Fibroblast of lung (primary cell): ENCODE results near the gene CCNG2. TPM values are rescaled to one million over a fixed set of nuclear protein-coding genes. Genes with fewer than 3 reads are reported as not detected.

Source experiments
- DNase-seq, 2 donors: peaks; one replicate each; pipeline versions ENCODE4 v3.0.0 to v3.0.0-alpha.2; 2010; ENCODE audit warnings: low read depth in 2 of 2
- H2AFZ ChIP-seq: 2 replicates; pipeline ENCODE4 v1.5.1; 2012; ENCODE audit warnings: low read length, control low read depth, inconsistent platforms
- H3K27ac ChIP-seq: 2 replicates; pipeline ENCODE4 v1.5.1; 2011; ENCODE audit warnings: low read length, control low read depth; ENCODE audit not compliant: insufficient read depth
- H3K27me3 ChIP-seq: 2 replicates; pipeline ENCODE4 v1.5.1; 2011; ENCODE audit warnings: mild to moderate bottlenecking, low read length; ENCODE audit not compliant: control insufficient read depth, insufficient read depth
- H3K36me3 ChIP-seq: 2 replicates; pipeline ENCODE4 v1.5.1; 2011; ENCODE audit warnings: low read length; ENCODE audit not compliant: control insufficient read depth, insufficient read depth
- H3K4me1 ChIP-seq: 2 replicates; pipeline ENCODE4 v1.5.1; 2011; ENCODE audit warnings: low read length; ENCODE audit not compliant: control insufficient read depth, insufficient read depth; ENCODE audit errors: extremely low read depth
- H3K4me2 ChIP-seq: 2 replicates; pipeline ENCODE4 v1.5.1; 2011; ENCODE audit warnings: low read length, control low read depth; ENCODE audit not compliant: insufficient read depth; ENCODE audit errors: extremely low read depth
- H3K4me3 ChIP-seq, 4 experiments: fragments of 200-600 bp in 1 of 4; sonication (generic) in 1 of 4; replicated peaks in 1 of 4; 2 replicates each; pipeline ENCODE4 v1.5.1; 2011 to 2016; ENCODE audit warnings: low read length in 4 of 4, low read depth in 3 of 4, mild to moderate bottlenecking in 3 of 4, control low read depth in 2 of 4, inconsistent platforms in 1 of 4, mixed read lengths in 1 of 4; ENCODE audit not compliant: insufficient read depth in 1 of 4; ENCODE audit errors: control extremely low read depth in 1 of 4
- H3K79me2 ChIP-seq: 2 replicates; pipeline ENCODE4 v1.5.1; 2012; ENCODE audit warnings: mild to moderate bottlenecking, low read length, inconsistent platforms; ENCODE audit not compliant: control insufficient read depth, insufficient read depth
- H3K9ac ChIP-seq: 2 replicates; pipeline ENCODE4 v1.5.1; 2011; ENCODE audit warnings: mild to moderate bottlenecking, low read length, control low read depth; ENCODE audit not compliant: insufficient read depth
- H3K9me3 ChIP-seq: 2 replicates; pipeline ENCODE4 v1.5.1; 2012; ENCODE audit warnings: low read depth, low read length; ENCODE audit not compliant: control insufficient read depth, insufficient read depth
- H4K20me1 ChIP-seq: 2 replicates; pipeline ENCODE4 v1.5.1; 2011; ENCODE audit warnings: low read length; ENCODE audit not compliant: control insufficient read depth, insufficient read depth; ENCODE audit errors: extremely low read depth
- CTCF ChIP-seq, 2 donors: IDR thresholded peaks in 1 of 2; conservative IDR thresholded peaks in 1 of 2; 1 replicate in 1 of 2; 2 replicates in 1 of 2; pipeline ENCODE4 v1.5.1; 2011 to 2012; ENCODE audit warnings: low read length in 2 of 2, control low read depth in 1 of 2, inconsistent platforms in 1 of 2, low read depth in 1 of 2, mild to moderate bottlenecking in 1 of 2
- EZH2 ChIP-seq: IDR thresholded peaks from 2 replicates; pipeline ENCODE4 v1.5.1; 2012; ENCODE audit warnings: low read length, control low read depth, mild to moderate bottlenecking; ENCODE audit errors: missing control alignments
- polyA plus RNA-seq, 2 donors: library from polyadenylated mRNA; depleted of rRNA in 1 of 2; stranded (reverse) in 1 of 2; unstranded in 1 of 2; fragments of >200 nt; gene quantifications; 2 replicates each; pipeline ENCODE4 v1.2.1, GENCODE V29; 2011 to 2012; ENCODE audit warnings: missing spikeins in 1 of 2
- total RNA-seq: library from RNA; depleted of rRNA; stranded (reverse); fragments of >200 nt; gene quantifications from 2 replicates; pipeline ENCODE4 v1.2.1, GENCODE V29; 2014

The CCNG2 gene
- total and polyA plus RNA-seq, 2 donors (not counting 1 experiment from before 2014, with no cell fraction given) = 20.1 to 30.3 TPM

DNA sequence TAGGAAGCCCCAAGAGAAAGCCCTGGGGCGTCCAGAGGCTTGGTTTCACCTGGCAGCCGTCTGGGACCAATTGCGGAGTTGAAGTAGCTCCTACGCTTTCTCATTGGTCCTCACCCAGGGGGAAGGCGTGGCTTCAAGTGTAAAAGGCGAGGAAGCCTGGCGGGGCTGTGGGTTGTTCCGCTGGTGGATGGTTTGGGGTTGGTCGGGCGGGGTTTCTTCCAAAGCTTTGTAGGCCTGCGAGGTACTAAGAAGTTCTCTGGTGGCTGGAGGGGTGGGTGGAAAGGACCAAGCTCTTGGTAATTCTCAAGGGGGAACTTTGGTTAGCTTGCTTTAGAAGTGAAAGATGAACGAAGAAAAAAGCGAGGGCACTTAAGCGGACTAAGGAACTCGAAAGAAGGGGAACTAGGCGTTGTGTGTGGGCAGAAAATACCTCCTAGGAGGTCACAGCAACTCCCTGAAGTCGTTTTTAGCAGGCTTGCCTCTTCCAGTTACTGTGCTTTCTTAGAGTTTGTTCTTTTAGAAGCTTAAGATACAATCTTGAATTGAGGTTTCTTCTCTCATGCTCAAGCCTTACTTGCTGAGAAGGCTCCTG, 36.6 kb downstream of the CCNG2 start:
- H3K4me2 ChIP-seq = no peak overlapping the region
- no peaks in the 10 kb centered on the region for H3K79me2 ChIP-seq
- H3K9ac ChIP-seq = no peak overlapping the region
- no peak overlapping the region for H3K27ac ChIP-seq
- no peaks in the 10 kb centered on the region for H3K36me3 ChIP-seq
- no peak for DNase-seq
- no peak for TF ChIP-seq CTCF (conservative IDR thresholded peaks at IDR 0.05 in 1 of 2, IDR thresholded peaks at IDR 0.05 in 1 of 2; ENCODE audit: low read depth in 1 of 2, low read length in 2 of 2)
- TF ChIP-seq EZH2 = no peak
- no peaks in the 10 kb centered on the region for H3K4me1 ChIP-seq
- no peak overlapping the region for H3K4me3 ChIP-seq
- H3K9me3 ChIP-seq = no peaks in the 10 kb centered on the region
- H4K20me1 ChIP-seq = no peaks in the 10 kb centered on the region
- H3K27me3 ChIP-seq = peaks cover 5% of the 10 kb centered on the region
- no peak overlapping the region for H2AFZ ChIP-seq

GRCh38 chr4:77194366-77194765, 37.4 kb downstream of the CCNG2 start:
- Histone ChIP-seq H3K36me3 (no peaks in the 10 kb centered on the region), H3K27me3 (peaks cover 5% of the 10 kb centered on the region), H3K4me1 (no peaks in the 10 kb centered on the region), H3K4me3 (no peak overlapping the region), H3K79me2 (no peaks in the 10 kb centered on the region), H2AFZ (no peak overlapping the region), H3K9me3 (no peaks in the 10 kb centered on the region), H3K27ac (no peak overlapping the region), H4K20me1 (no peaks in the 10 kb centered on the region), H3K4me2 (no peak overlapping the region), H3K9ac (no peak overlapping the region)
- no peak for DNase-seq
- TF ChIP-seq EZH2 (no peak), CTCF (conservative IDR thresholded peaks at IDR 0.05 in 1 of 2, IDR thresholded peaks at IDR 0.05 in 1 of 2; ENCODE audit: low read depth in 1 of 2, low read length in 2 of 2) (no peak)

GRCh38 chr4:77194989-77195388, 38.0 kb downstream of the CCNG2 start:
- Histone ChIP-seq H3K9me3 (no peaks in the 10 kb centered on the region), H3K27ac (no peak overlapping the region), H3K9ac (no peak overlapping the region), H2AFZ (no peak overlapping the region), H3K27me3 (peaks cover 5% of the 10 kb centered on the region), H3K4me2 (no peak overlapping the region), H3K36me3 (no peaks in the 10 kb centered on the region), H4K20me1 (no peaks in the 10 kb centered on the region), H3K4me1 (no peaks in the 10 kb centered on the region), H3K79me2 (no peaks in the 10 kb centered on the region), H3K4me3 (no peak overlapping the region)
- no peak for DNase-seq
- TF ChIP-seq CTCF (conservative IDR thresholded peaks at IDR 0.05 in 1 of 2, IDR thresholded peaks at IDR 0.05 in 1 of 2; ENCODE audit: low read depth in 1 of 2, low read length in 2 of 2) (no peak), EZH2 (no peak)
